ENCODE results near the gene RNF144B.

Gene RNF144B

DNA sequence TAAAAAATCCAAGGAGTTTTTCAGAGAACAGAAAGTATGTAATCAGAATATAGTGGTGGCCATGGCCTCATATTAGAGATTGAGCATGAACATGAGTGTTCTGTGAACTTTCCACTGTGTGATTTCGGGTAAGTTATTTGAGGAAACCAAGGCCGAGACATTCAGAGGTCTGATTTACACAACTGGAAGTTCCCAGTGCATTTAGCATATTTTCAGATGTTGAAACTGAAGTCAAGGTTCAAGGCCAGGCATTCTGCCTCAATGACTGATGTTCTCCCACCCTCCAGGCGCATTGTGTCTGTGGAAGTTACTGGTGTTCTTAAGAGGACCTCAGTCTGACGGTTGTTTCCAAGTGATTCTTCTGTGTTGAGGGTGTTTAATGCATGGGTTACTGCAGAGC, 26.2 kb downstream of the RNF144B start:
- no peaks in the 10 kb centered on the region for H3K36me3 ChIP-seq (ENCODE audit: control insufficient read depth, insufficient read depth, low read length)
- H3K4me3 ChIP-seq (replicated peaks; ENCODE audit: low read depth, low read length), result no peak overlapping the region
- TF ChIP-seq, protein P1, sequence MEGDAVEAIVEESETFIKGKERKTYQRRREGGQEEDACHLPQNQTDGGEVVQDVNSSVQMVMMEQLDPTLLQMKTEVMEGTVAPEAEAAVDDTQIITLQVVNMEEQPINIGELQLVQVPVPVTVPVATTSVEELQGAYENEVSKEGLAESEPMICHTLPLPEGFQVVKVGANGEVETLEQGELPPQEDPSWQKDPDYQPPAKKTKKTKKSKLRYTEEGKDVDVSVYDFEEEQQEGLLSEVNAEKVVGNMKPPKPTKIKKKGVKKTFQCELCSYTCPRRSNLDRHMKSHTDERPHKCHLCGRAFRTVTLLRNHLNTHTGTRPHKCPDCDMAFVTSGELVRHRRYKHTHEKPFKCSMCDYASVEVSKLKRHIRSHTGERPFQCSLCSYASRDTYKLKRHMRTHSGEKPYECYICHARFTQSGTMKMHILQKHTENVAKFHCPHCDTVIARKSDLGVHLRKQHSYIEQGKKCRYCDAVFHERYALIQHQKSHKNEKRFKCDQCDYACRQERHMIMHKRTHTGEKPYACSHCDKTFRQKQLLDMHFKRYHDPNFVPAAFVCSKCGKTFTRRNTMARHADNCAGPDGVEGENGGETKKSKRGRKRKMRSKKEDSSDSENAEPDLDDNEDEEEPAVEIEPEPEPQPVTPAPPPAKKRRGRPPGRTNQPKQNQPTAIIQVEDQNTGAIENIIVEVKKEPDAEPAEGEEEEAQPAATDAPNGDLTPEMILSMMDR (IDR thresholded peaks at IDR 0.05; ENCODE audit: insufficient read depth, low read length, poor library complexity, severe bottlenecking), result no peak
- H3K27me3 ChIP-seq (replicated peaks; ENCODE audit: control insufficient read depth, insufficient read depth, low read length), result no peaks in the 10 kb centered on the region; the same call in 1 of the 2 replicates
- DNase-seq (ENCODE audit: extremely low read depth, insufficient read length), result no peak

DNA sequence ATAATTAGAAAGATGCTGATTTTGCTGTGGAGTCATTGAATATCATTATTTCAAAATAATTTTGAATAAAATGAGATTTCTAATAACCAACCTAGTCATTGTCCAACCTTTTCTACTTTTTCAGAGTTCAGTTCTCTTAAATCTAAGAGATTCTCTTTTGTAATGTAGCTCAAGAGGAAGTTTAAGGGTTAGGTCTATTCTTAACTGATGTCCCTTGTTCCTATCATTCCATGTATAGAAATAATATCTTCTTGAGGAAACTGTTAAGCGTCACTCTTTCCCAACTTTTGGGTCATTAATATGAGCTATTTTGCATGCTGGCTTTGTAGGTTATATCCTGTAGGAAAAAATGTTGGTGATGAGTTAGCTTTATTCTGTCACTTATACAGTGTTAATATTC, 27.0 kb downstream of the RNF144B start:
- DNase-seq (ENCODE audit: extremely low read depth, insufficient read length), result no peak
- no peaks in the 10 kb centered on the region for H3K36me3 ChIP-seq (ENCODE audit: control insufficient read depth, insufficient read depth, low read length)
- TF ChIP-seq, protein P1 (IDR thresholded peaks at IDR 0.05; ENCODE audit: insufficient read depth, low read length, poor library complexity, severe bottlenecking), result no peak

DNA sequence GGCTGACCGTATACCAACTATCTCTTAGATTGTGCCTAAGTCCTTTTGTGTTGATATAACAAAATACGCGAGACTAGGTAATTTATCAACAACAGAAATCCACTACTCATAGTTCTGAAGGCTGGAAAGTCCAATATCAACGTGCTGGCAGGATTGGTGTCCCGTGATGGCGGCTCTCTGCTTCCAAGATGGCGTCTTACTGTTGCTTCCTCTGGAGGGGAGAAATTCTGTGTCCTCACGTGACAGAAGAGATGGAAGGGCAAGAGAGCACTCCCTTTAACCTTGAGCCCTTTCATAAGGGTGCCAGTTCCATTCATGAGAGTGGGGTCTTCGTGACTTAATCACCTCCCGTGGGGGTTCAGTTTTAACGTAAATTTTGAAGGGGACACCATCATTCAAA, 28.1 kb downstream of the RNF144B start:
- Histone ChIP-seq H3K36me3 (ENCODE audit: control insufficient read depth, insufficient read depth, low read length) (no peaks in the 10 kb centered on the region), H3K27me3 (replicated peaks; ENCODE audit: control insufficient read depth, insufficient read depth, low read length) (no peaks in the 10 kb centered on the region; the same call in 1 of the 2 replicates), H3K4me3 (replicated peaks; ENCODE audit: low read depth, low read length) (no peak overlapping the region)
- TF ChIP-seq, protein P1 (IDR thresholded peaks at IDR 0.05; ENCODE audit: insufficient read depth, low read length, poor library complexity, severe bottlenecking), result no peak
- DNase-seq (ENCODE audit: extremely low read depth, insufficient read length), result no peak

More for the DNA sequence above, 27.0 kb downstream of the RNF144B start:
- Histone ChIP-seq H3K27me3 (replicated peaks; ENCODE audit: control insufficient read depth, insufficient read depth, low read length) (no peaks in the 10 kb centered on the region; the same call in 1 of the 2 replicates), H3K4me3 (replicated peaks; ENCODE audit: low read depth, low read length) (no peak overlapping the region)

DNA sequence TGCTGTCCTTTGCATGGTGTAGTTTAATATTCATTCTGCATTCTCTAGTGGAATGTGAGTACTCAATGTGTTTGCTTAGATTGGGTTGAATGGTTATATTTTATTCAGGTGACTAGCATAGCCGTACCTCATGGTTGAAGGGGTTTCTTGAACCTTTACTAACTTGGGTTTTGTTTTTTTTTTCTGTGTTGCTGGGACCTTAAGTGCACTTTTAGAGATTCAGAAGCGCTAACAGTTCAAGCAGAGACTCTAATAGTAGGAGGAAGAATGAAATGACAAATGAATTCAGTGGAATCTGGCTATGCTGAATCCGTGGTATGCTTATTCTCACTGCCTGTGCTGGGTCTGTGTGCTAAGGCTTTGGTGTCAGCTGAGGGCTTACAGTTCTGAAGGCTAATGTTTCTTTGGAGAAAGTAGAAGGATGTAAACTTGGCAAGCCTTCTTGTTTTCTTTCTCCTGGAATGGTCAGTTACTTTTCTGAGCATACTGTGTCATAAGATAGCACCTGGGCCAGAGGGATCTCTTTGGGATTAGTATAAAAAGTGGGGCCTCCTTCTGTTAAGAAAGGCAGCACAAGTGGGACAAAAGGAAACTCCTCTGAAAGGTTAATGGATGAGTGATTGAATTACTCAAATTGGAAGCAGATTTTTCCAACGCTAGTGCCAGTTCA, 28.7 kb downstream of the RNF144B start:
- Histone ChIP-seq H3K27me3 (replicated peaks; ENCODE audit: control insufficient read depth, insufficient read depth, low read length) (no peaks in the 10 kb centered on the region; the same call in 1 of the 2 replicates), H3K36me3 (ENCODE audit: control insufficient read depth, insufficient read depth, low read length) (no peaks in the 10 kb centered on the region), H3K4me3 (replicated peaks; ENCODE audit: low read depth, low read length) (no peak overlapping the region)
- TF ChIP-seq, protein P1 (IDR thresholded peaks at IDR 0.05; ENCODE audit: insufficient read depth, low read length, poor library complexity, severe bottlenecking), result no peak
- no peak for DNase-seq (ENCODE audit: extremely low read depth, insufficient read length)

DNA sequence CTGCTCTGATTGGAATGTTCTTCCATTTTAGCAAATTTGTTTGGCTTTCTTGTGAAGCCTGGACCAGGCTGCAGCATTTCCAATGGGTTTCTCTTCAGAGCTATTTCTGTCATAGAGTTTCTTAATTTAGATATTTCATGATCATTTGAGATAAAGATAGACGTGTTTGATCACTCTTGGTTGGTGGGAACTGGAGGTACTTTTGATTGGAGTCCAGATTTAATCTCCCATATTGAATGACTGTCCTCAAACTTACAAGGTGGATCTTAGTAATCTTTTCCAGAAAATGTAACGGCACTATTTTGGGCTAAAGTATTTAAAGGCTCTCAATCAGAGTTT, 29.2 kb downstream of the RNF144B start:
- Histone ChIP-seq H3K36me3 (ENCODE audit: control insufficient read depth, insufficient read depth, low read length) (no peaks in the 10 kb centered on the region), H3K27me3 (replicated peaks; ENCODE audit: control insufficient read depth, insufficient read depth, low read length) (no peaks in the 10 kb centered on the region; the same call in 1 of the 2 replicates), H3K4me3 (replicated peaks; ENCODE audit: low read depth, low read length) (no peak overlapping the region)
- TF ChIP-seq, protein P1 (IDR thresholded peaks at IDR 0.05; ENCODE audit: insufficient read depth, low read length, poor library complexity, severe bottlenecking), result no peak
- DNase-seq (ENCODE audit: extremely low read depth, insufficient read length), result no peak

DNA sequence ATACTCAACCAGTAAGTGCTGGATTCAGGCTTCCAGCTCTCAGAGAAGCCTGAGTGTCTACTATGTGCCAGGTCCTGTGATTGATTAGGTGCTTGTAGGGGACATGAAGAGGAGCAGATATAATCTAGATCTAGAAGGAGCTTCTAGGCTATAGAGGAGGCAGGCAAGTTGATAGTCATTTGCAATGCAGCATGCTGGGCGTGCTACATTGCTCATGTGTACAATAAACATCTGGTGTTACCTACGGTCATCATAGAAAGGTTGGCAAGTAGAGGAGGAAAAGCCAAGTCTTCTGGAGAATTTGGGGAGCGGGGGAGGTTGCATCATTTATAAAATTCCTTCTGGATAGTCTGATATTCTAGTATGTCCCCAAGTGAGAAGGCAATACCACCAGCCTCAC, 33.2 kb downstream of the RNF144B start:
- Histone ChIP-seq H3K27me3 (replicated peaks; ENCODE audit: control insufficient read depth, insufficient read depth, low read length) (no peaks in the 10 kb centered on the region; the same call in 1 of the 2 replicates), H3K36me3 (ENCODE audit: control insufficient read depth, insufficient read depth, low read length) (no peaks in the 10 kb centered on the region), H3K4me3 (replicated peaks; ENCODE audit: low read depth, low read length) (no peak overlapping the region)
- TF ChIP-seq, protein P1 (IDR thresholded peaks at IDR 0.05; ENCODE audit: insufficient read depth, low read length, poor library complexity, severe bottlenecking), result no peak
- DNase-seq (ENCODE audit: extremely low read depth, insufficient read length), result no peak
